Smooth muscle cell (in vitro differentiated cells): ENCODE measurements around the gene PEX5. TPM values are rescaled to one million over a fixed set of nuclear protein-coding genes. Genes with fewer than 3 reads are reported as not detected.

Source experiments
- DNase-seq: peaks from one replicate; lab custom pipeline; 2025; ENCODE audit not compliant: unreplicated experiment; lab: John Stamatoyannopoulos, UW
- H2AFZ ChIP-seq: fragments of 200-600 bp; sonication (generic); 2 replicates; pipeline ENCODE4 v1.6.0; 2016; ENCODE audit warnings: antibody characterized with exemption, low read depth, mild to moderate bottlenecking
- H3F3A ChIP-seq: fragments of 200-600 bp; sonication (generic); 2 replicates; pipeline ENCODE4 v1.6.0; 2017; ENCODE audit warnings: antibody characterized with exemption, low read depth
- H3K27ac ChIP-seq: fragments of 200-600 bp; sonication (generic); 2 replicates; pipeline ENCODE4 v1.5.1; 2016; ENCODE audit warnings: low read depth, mild to moderate bottlenecking
- H3K27me3 ChIP-seq: fragments of 200-600 bp; sonication (generic); 2 replicates; pipeline ENCODE4 v1.6.1; 2016; ENCODE audit warnings: low read depth, mild to moderate bottlenecking
- H3K36me3 ChIP-seq: fragments of 200-600 bp; sonication (generic); 2 replicates; pipeline ENCODE4 v1.5.1; 2016; ENCODE audit warnings: low read depth
- H3K4me1 ChIP-seq: fragments of 200-600 bp; sonication (generic); 2 replicates; pipeline ENCODE4 v1.5.1; 2016; ENCODE audit warnings: low read depth
- H3K4me2 ChIP-seq: fragments of 200-600 bp; sonication (generic); 2 replicates; pipeline ENCODE4 v1.6.0; 2016; ENCODE audit warnings: mild to moderate bottlenecking
- H3K4me3 ChIP-seq: fragments of 200-600 bp; sonication (generic); 2 replicates; pipeline ENCODE4 v1.5.1; 2016; ENCODE audit warnings: mild to moderate bottlenecking
- H3K79me2 ChIP-seq: fragments of 200-600 bp; sonication (generic); 2 replicates; pipeline ENCODE4 v1.6.0; 2016; ENCODE audit warnings: low read depth, mild to moderate bottlenecking
- H3K9ac ChIP-seq: fragments of 200-600 bp; sonication (generic); 2 replicates; pipeline ENCODE4 v1.6.0; 2016; ENCODE audit warnings: low read depth
- H3K9me3 ChIP-seq: fragments of 200-600 bp; sonication (generic); replicated peaks from 2 replicates; pipeline ENCODE4 v1.5.1; 2016; ENCODE audit warnings: low read depth
- H4K20me1 ChIP-seq: fragments of 200-600 bp; sonication (generic); 2 replicates; pipeline ENCODE4 v1.6.0; 2016; ENCODE audit warnings: low read depth
- WGBS: methylation state at CpG from one replicate; pipeline ENCODE4 v1.1.7; 2016; ENCODE audit warnings: low lambda C conversion rate; 5-methylcytosine and 5-hydroxymethylcytosine counted together
- polyA plus RNA-seq: library from polyadenylated mRNA; unstranded; fragments of >200 nt; fragmentation: Nextera tagmentation; extraction: Ambion mirVana; gene quantifications from 2 replicates; pipeline ENCODE4 v1.2.1, GENCODE V29; 2016
- total RNA-seq: library from RNA; depleted of rRNA; stranded (reverse); fragments of >200 nt; gene quantifications from 2 replicates; pipeline ENCODE4 v1.2.3, GENCODE V29; 2014
- TF ChIP-seq, protein P1 (sequence below): fragments of 200-600 bp; sonication (generic); IDR thresholded peaks from 2 replicates; pipeline ENCODE4 v1.5.1; 2017; ENCODE audit warnings: borderline replicate concordance, mild to moderate bottlenecking, antibody characterized with exemption; ENCODE audit not compliant: insufficient read depth, poor library complexity, severe bottlenecking

PEX5 gene
- total and polyA plus RNA-seq, 2 experiments from 2014 or later, result 6.6 to 8.9 TPM

DNA sequence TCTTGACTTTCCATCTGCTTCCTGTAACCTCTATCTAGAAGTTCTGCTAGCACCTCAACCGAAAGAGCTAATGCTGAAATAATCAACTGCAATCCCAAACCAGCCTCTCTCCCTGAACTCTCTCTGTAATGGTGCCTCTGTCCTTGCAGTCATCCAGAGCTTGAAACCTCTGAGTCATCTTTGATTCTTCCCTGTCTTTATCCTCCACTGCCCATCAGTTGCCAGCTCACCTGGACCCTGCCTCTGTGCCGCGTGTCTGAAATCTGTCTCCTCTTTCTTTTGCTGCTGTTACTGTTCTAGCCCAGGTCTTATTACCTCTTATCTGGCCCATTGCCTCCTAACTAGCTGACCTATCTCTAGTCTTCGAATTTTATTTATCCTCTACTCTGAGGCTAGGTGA, 43.8 kb upstream of the PEX5 start:
- no peak for DNase-seq
- no peaks in the 10 kb centered on the region for H3K27me3 ChIP-seq
- 70% methylated on average over 4 of the region's 4 CpGs for WGBS

DNA sequence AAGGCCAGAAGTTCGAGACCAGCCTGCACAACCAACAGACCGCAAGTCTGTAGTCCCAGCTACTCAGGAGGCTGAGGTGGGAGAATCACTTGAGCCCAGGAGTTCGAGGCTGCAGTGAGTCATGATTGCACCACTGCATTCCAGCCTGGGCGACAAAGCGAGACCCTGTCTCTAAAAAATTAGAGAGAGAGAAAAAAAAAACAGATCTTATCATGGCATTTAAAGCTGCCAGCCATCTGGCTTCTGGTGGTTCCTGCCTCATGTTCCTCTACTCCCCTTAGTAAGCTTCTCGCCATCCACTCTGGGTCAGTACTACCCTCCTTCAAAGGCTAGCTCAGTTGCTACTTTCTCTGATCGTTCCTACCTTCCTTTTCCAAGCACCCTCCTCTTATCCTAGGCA, 43.3 kb upstream of the PEX5 start:
- no peaks in the 10 kb centered on the region for H3K27me3 ChIP-seq
- H4K20me1 ChIP-seq, result no peaks in the 10 kb centered on the region
- no peaks in the 10 kb centered on the region for H3K36me3 ChIP-seq
- no peaks in the 10 kb centered on the region for H3K79me2 ChIP-seq
- no peak overlapping the region for H2AFZ ChIP-seq
- H3F3A ChIP-seq, result no peaks in the 10 kb centered on the region
- WGBS, result 59% methylated on average over 7 of the region's 7 CpGs
- no peaks in the 10 kb centered on the region for H3K4me1 ChIP-seq
- no peak overlapping the region for H3K4me3 ChIP-seq
- DNase-seq, result no peak
- TF ChIP-seq, protein P1, sequence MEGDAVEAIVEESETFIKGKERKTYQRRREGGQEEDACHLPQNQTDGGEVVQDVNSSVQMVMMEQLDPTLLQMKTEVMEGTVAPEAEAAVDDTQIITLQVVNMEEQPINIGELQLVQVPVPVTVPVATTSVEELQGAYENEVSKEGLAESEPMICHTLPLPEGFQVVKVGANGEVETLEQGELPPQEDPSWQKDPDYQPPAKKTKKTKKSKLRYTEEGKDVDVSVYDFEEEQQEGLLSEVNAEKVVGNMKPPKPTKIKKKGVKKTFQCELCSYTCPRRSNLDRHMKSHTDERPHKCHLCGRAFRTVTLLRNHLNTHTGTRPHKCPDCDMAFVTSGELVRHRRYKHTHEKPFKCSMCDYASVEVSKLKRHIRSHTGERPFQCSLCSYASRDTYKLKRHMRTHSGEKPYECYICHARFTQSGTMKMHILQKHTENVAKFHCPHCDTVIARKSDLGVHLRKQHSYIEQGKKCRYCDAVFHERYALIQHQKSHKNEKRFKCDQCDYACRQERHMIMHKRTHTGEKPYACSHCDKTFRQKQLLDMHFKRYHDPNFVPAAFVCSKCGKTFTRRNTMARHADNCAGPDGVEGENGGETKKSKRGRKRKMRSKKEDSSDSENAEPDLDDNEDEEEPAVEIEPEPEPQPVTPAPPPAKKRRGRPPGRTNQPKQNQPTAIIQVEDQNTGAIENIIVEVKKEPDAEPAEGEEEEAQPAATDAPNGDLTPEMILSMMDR, result no peak
- H3K4me2 ChIP-seq, result no peak overlapping the region
- H3K9me3 ChIP-seq, result no peaks in the 10 kb centered on the region
- no peak overlapping the region for H3K9ac ChIP-seq
- H3K27ac ChIP-seq, result no peak overlapping the region

More for the DNA sequence above, 43.8 kb upstream of the PEX5 start:
- Histone ChIP-seq H4K20me1 (no peaks in the 10 kb centered on the region), H3K36me3 (no peaks in the 10 kb centered on the region), H3K9ac (no peak overlapping the region), H3K27ac (no peak overlapping the region), H3K4me1 (no peaks in the 10 kb centered on the region), H3K4me2 (no peak overlapping the region), H3F3A (no peaks in the 10 kb centered on the region), H3K4me3 (no peak overlapping the region), H3K9me3 (no peaks in the 10 kb centered on the region), H3K79me2 (no peaks in the 10 kb centered on the region), H2AFZ (no peak overlapping the region)
- TF ChIP-seq, protein P1, result no peak

DNA sequence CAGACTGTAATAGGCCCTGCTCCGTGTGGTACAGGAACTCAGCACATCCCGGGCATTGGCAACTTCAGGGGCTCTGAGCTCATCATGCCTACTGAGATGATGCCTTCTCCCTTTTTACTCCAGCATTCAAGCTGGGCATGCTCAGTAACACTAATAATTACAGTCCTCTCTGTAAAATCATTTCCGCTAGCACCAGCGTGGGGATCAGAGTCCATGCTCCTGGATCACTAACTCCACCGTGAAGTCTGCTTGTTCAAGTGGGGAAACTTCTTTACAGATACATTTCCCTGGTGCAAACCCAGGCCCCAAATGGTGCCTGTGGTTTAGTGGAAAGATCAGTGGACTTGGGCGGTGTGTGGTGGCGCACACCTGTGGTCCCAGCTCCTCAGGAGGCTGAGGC, 42.6 kb upstream of the PEX5 start:
- no peak overlapping the region for H3K27ac ChIP-seq
- H3K4me1 ChIP-seq, result no peaks in the 10 kb centered on the region
- H4K20me1 ChIP-seq, result no peaks in the 10 kb centered on the region
- H3K4me2 ChIP-seq, result no peak overlapping the region
- H3K9me3 ChIP-seq, result no peaks in the 10 kb centered on the region
- no peak for DNase-seq
- no peaks in the 10 kb centered on the region for H3K36me3 ChIP-seq
- H3K27me3 ChIP-seq, result no peaks in the 10 kb centered on the region
- H2AFZ ChIP-seq, result no peak overlapping the region
- H3F3A ChIP-seq, result no peaks in the 10 kb centered on the region
- TF ChIP-seq, protein P1, result no peak
- H3K9ac ChIP-seq, result no peak overlapping the region
- H3K4me3 ChIP-seq, result no peak overlapping the region
- WGBS, result 99% methylated on average over 7 of the region's 7 CpGs
- H3K79me2 ChIP-seq, result no peaks in the 10 kb centered on the region

DNA sequence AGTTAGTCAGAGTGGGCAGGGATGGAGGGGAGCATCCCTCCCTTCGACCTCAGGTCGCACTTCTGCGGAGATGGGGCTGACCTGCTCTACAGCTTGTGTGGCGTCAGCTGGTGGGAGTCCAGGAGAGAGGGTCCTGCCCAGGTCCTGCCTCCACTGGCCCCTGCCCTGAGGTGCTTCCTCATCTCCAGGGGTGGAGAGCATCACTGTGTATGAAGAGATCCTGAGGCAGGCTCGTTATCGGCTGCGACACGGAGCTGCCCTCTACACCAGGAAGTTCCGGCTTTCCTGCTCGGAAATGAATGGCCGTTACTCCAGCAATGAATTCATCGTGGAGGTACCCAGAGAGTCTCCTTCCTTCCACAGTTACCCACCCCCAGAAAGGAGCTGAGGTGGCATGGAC, 39.1 kb upstream of the PEX5 start:
- Histone ChIP-seq H3K9ac (no peak overlapping the region), H3K9me3 (no peaks in the 10 kb centered on the region), H3K4me1 (no peaks in the 10 kb centered on the region), H3K4me2 (no peak overlapping the region), H3K79me2 (no peaks in the 10 kb centered on the region), H3K27me3 (no peaks in the 10 kb centered on the region), H4K20me1 (no peaks in the 10 kb centered on the region), H3K27ac (no peak overlapping the region), H3F3A (no peaks in the 10 kb centered on the region), H3K4me3 (no peak overlapping the region), H3K36me3 (no peaks in the 10 kb centered on the region), H2AFZ (no peak overlapping the region)
- TF ChIP-seq, protein P1, result no peak
- no peak for DNase-seq
- 97% methylated on average over 12 of the region's 12 CpGs for WGBS
